Glomerular visceral epithelial cell (primary cell): Measurements from ENCODE around the gene SRP9.
A peak's percentile ranks its signal among the peaks of the same experiment; 100 is the strongest.

Source experiments
- DNase-seq: peaks from one replicate; pipeline ENCODE4 v3.0.0-alpha.2; 2016; ENCODE audit errors: extremely low spot score

Gene SRP9

GRCh38 chr1:225777583-225778336, at the start of gene SRP9:
Gene SRP9, plus strand, starts transcription at chr1:225777826. Its CDS starts 115 bp downstream, at chr1:225777941.
- peak; percentile 99 for DNase-seq

- DNase-seq, result no peak
These were observed 46.1 kb upstream of the SRP9 start for GRCh38 chr1:225731491-225731890.

- no peak for DNase-seq
These were observed 44.4 kb upstream of the SRP9 start for GRCh38 chr1:225733254-225733653.

- peak; percentile 99 for DNase-seq
These were observed 42.1 kb upstream of the SRP9 start for GRCh38 chr1:225735252-225736149.

- DNase-seq, result no peak
These were observed 41.1 kb upstream of the SRP9 start for GRCh38 chr1:225736437-225737098.

GRCh38 chr1:225737161-225737560, 40.5 kb upstream of the SRP9 start:
- peak; percentile 45 for DNase-seq

- DNase-seq, result no peak
These were observed 39.8 kb upstream of the SRP9 start for GRCh38 chr1:225737866-225738265.

- no peak for DNase-seq
These were observed 38.9 kb upstream of the SRP9 start for GRCh38 chr1:225738763-225739162.

GRCh38 chr1:225739542-225740107, 38.0 kb upstream of the SRP9 start:
- no peak for DNase-seq

GRCh38 chr1:225744745-225745144, 32.9 kb upstream of the SRP9 start:
- DNase-seq, result no peak

- no peak for DNase-seq
These were observed 32.4 kb upstream of the SRP9 start for GRCh38 chr1:225745273-225745672.

- DNase-seq, result peak; percentile 94
These were observed 31.1 kb upstream of the SRP9 start for GRCh38 chr1:225746361-225747179.

GRCh38 chr1:225747566-225747965, 30.1 kb upstream of the SRP9 start:
- peak; percentile 67 for DNase-seq

- no peak for DNase-seq
These were observed 29.1 kb upstream of the SRP9 start for GRCh38 chr1:225748529-225748928.

GRCh38 chr1:225749706-225750105, 27.9 kb upstream of the SRP9 start:
- no peak for DNase-seq

- no peak for DNase-seq
These were observed 27.2 kb upstream of the SRP9 start for GRCh38 chr1:225750420-225750819.

GRCh38 chr1:225750875-225751824, 26.5 kb upstream of the SRP9 start:
- no peak for DNase-seq

GRCh38 chr1:225752245-225752644, 25.4 kb upstream of the SRP9 start:
- no peak for DNase-seq

- DNase-seq, result peak; percentile 78
These were observed 22.5 kb upstream of the SRP9 start for GRCh38 chr1:225754940-225755641.
